Glomerular visceral epithelial cell (primary cell): ENCODE data around the gene THOC3.
"Not testable (repeated sequence)": the region's sequence is repeated elsewhere in the genome, so short reads cannot be mapped to it uniquely, and the experiment has no call there.

Source experiments
- DNase-seq: peaks from one replicate; pipeline ENCODE4 v3.0.0-alpha.2; 2016; ENCODE audit errors: extremely low spot score

Gene THOC3

GRCh38 chr5:175967471-175968372 is at the start of gene THOC3:
TSS of gene THOC3 (minus strand) at chr5:175968315. CDS start at chr5:175968208, 107 bp downstream.
- peak; percentile 84 for DNase-seq

GRCh38 chr5:176017324-176017723 is 49.2 kb upstream of the THOC3 start:
- DNase-seq = not testable (repeated sequence)

- not testable (repeated sequence) for DNase-seq
Measured at GRCh38 chr5:176014360-176014759, 46.2 kb upstream of the THOC3 start.

- not testable (repeated sequence) for DNase-seq
Measured at GRCh38 chr5:176011088-176011487, 43.0 kb upstream of the THOC3 start.

- not testable (repeated sequence) for DNase-seq
Measured at GRCh38 chr5:176010202-176010601, 42.1 kb upstream of the THOC3 start.

GRCh38 chr5:176007220-176007619 is 39.1 kb upstream of the THOC3 start:
- not testable (repeated sequence) for DNase-seq

GRCh38 chr5:176006819-176007218 is 38.7 kb upstream of the THOC3 start:
- DNase-seq = not testable (repeated sequence)

GRCh38 chr5:175997979-175998378 is 29.9 kb upstream of the THOC3 start:
- not testable (repeated sequence) for DNase-seq

- not testable (repeated sequence) for DNase-seq
Measured at GRCh38 chr5:175997495-175997894, 29.4 kb upstream of the THOC3 start.

- DNase-seq = not testable (repeated sequence)
Measured at GRCh38 chr5:175996791-175997190, 28.7 kb upstream of the THOC3 start.

- DNase-seq = not testable (repeated sequence)
Measured at GRCh38 chr5:175995506-175995905, 27.4 kb upstream of the THOC3 start.

- not testable (repeated sequence) for DNase-seq
Measured at GRCh38 chr5:175979371-175979995, 11.4 kb upstream of the THOC3 start.

- not testable (repeated sequence) for DNase-seq
Measured at GRCh38 chr5:175968381-175968780, 266 bp upstream of the THOC3 start.

- DNase-seq = not testable (repeated sequence)
Measured at GRCh38 chr5:175962329-175962728, 5.8 kb downstream of the THOC3 start.

- not testable (repeated sequence) for DNase-seq
Measured at GRCh38 chr5:175960228-175960627, 7.9 kb downstream of the THOC3 start.

- not testable (repeated sequence) for DNase-seq
Measured at GRCh38 chr5:175958515-175958914, 9.6 kb downstream of the THOC3 start.

- not testable (repeated sequence) for DNase-seq
Measured at GRCh38 chr5:175954107-175954506, 14.0 kb downstream of the THOC3 start.

- not testable (repeated sequence) for DNase-seq
Measured at GRCh38 chr5:175952810-175953209, 15.3 kb downstream of the THOC3 start.

GRCh38 chr5:175951339-175951969 is 16.7 kb downstream of the THOC3 start:
- not testable (repeated sequence) for DNase-seq

- DNase-seq = not testable (repeated sequence)
Measured at GRCh38 chr5:175948329-175949108, 19.6 kb downstream of the THOC3 start.

- DNase-seq = not testable (repeated sequence)
Measured at GRCh38 chr5:175943253-175943652, 24.9 kb downstream of the THOC3 start.
